CD4-positive, alpha-beta T cell treated with Interleukin-17A for 4 hours (primary cell): ENCODE results near the gene HSPB1.
"Not testable (repeated sequence)": the region's sequence is repeated elsewhere in the genome, so short reads cannot be mapped to it uniquely, and the experiment has no call there.

Experiments used
- DNase-seq: peaks from one replicate; pipeline ENCODE4 v3.0.0-alpha.2; 2020; ENCODE audit warnings: mixed read lengths

HSPB1 gene

GRCh38 chr7:76281706-76282343 is 20.6 kb upstream of the HSPB1 start:
- no peak for DNase-seq

- peak; percentile 44 for DNase-seq
Observed at GRCh38 chr7:76282344-76283253, 19.9 kb upstream of the HSPB1 start.

GRCh38 chr7:76283254-76284159 is 19.0 kb upstream of the HSPB1 start:
- DNase-seq = no peak

GRCh38 chr7:76285604-76286374 is 16.7 kb upstream of the HSPB1 start:
- no peak for DNase-seq

- no peak for DNase-seq
Observed at GRCh38 chr7:76286842-76287403, 15.6 kb upstream of the HSPB1 start.

GRCh38 chr7:76290847-76291350 is 11.6 kb upstream of the HSPB1 start:
- DNase-seq = not testable (repeated sequence)

- DNase-seq = peak; percentile 89
Observed at GRCh38 chr7:76291351-76292212, 10.9 kb upstream of the HSPB1 start.

- no peak for DNase-seq
Observed at GRCh38 chr7:76292213-76292573, 10.3 kb upstream of the HSPB1 start.

GRCh38 chr7:76292911-76293310 is 9.6 kb upstream of the HSPB1 start:
- not testable (repeated sequence) for DNase-seq

GRCh38 chr7:76293407-76293901 is 9.0 kb upstream of the HSPB1 start:
- DNase-seq = no peak

GRCh38 chr7:76294344-76295024 is 8.0 kb upstream of the HSPB1 start:
- DNase-seq = no peak

- DNase-seq = no peak
Observed at GRCh38 chr7:76296743-76297740, 5.4 kb upstream of the HSPB1 start.

- DNase-seq = no peak
Observed at GRCh38 chr7:76300166-76300731, 2.2 kb upstream of the HSPB1 start.

- no peak for DNase-seq
Observed at GRCh38 chr7:76301000-76301399, 1.5 kb upstream of the HSPB1 start.

- peak; percentile 87 for DNase-seq
Observed at GRCh38 chr7:76303202-76304147, 1.0 kb downstream of the HSPB1 start.

GRCh38 chr7:76304888-76305375 is 2.5 kb downstream of the HSPB1 start:
- DNase-seq = no peak

- DNase-seq = not testable (repeated sequence)
Observed at GRCh38 chr7:76308874-76309273, 6.4 kb downstream of the HSPB1 start.
